Measurements from ENCODE around the gene GOLGA6L9. TPM values are rescaled to one million over a fixed set of nuclear protein-coding genes. Genes with fewer than 3 reads are reported as not detected.
"Not testable (repeated sequence)": the region's sequence is repeated elsewhere in the genome, so short reads cannot be mapped to it uniquely, and the experiment has no call there.

The GOLGA6L9 gene
- polyA plus RNA-seq, 3 donors = 4.6 to 7.4 (median 5.9) TPM

DNA sequence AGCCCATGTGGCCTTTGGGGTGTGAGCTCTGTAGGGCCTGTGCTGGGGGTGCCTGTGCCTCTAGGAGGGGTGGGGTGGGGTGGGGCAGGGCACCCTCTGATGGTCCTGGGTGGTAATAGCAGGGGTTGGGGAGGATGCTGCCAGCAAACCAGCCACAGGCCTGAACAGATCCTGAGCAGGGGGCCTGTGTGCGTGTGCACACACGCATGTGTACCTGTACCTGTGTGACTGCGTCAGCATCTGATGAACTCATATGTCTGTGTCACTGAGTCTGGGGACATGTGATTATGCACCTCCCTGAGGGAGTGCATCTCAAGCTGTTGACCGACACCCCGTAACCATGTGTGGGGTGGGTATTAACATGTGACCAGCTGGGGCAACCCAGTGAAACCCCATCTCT lies 36.0 kb downstream of the GOLGA6L9 start:
- not testable (repeated sequence) for DNase-seq (ENCODE audit: low read depth in 3 of 3, low spot score in 2 of 3)

- not testable (repeated sequence) for DNase-seq (ENCODE audit: low read depth in 3 of 3, low spot score in 2 of 3)
Observed at GRCh38 chr15:82468205-82468604, 38.6 kb downstream of the GOLGA6L9 start.

DNA sequence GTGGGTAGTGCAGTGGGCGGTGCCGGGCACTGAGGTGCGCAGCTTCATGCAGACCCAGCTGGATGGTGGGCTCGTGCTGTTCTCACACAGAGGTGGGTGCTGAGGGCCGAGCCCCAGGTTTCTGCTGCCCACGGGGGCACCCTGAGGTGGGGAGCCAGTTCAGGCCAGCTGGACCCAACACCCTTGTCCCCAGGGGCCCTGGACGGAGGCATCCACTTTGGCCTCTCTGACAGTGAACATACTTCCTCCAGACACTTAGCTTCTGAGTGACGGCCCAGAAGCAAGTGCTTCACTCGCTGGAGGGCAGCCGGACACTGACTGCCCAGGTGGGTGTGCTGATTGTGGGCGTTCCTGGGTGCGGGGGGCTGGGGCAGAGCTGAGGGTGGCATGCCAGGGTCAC lies 39.8 kb downstream of the GOLGA6L9 start:
- DNase-seq (ENCODE audit: low read depth in 3 of 3, low spot score in 2 of 3) = not testable (repeated sequence)

DNA sequence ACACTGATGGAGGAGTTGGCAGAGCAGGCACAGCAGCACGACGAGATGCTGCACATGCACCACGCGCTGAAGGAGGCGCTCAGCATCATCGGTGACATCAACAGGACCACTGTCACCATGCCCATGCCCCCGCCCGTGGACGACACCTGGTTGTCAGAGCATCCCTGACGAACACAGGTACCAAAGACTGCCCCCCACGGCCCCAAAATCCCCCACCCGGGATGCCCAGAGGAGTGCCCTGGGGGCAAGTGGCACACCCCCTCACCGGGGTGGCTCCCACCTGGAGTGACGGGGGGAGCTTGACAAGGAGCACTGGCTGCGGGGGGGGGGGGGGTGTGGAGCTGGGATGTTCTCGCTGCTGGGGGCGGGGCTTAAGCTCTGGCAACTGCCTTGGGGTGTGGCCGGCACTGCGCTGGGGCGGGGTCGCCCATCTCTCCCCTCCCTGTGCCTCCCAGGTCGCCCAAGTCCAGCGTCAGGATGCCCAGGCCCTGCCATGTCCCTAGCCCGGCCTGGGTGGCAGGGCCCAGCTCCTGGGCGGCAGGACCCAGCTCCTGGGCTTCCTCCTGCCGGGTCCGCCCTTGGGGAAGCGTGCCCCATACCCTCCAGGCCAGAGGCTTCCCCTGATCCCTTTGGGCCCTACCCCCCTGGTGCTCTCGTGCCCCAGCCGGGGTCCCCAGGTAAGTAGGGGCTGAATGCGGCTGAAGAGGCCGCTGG lies 42.8 kb downstream of the GOLGA6L9 start:
- DNase-seq (ENCODE audit: low read depth in 3 of 3, low spot score in 2 of 3) = not testable (repeated sequence)

DNA sequence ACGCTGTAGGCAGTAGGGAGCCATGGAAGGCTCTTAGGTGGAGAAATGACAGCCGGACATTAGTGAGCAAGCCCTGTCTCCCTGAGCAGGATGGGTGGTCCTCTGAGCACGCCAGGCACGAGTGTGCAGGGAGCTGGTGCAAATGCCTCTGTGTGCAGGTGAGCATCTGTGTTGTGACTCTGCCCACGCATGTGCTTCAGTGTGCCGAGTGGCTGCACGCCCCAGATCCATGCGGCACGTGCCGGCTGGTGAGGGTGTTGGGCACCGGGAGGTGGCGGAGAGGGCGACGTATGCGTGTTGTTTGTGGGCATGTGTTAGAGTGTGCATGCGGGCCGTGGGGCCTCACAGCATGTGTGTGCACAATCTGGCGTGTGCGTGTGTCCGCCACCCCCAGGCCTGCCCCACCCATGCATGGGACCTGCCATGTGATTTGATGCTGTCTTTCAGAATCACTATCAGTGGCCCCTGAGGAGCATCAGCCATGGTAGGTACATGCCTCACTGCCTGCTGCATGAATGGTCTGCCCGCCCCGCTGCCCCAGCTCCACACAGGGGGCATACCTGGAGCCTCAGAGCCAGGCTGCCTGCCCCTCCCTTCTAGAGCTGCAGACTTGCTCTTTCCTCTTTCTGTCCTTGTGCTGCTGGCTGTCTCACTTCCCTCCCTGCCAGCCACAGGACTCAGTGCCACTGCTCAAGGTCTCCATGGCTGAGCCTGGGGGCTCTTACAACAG lies 45.1 kb downstream of the GOLGA6L9 start:
- not testable (repeated sequence) for DNase-seq (ENCODE audit: low read depth in 3 of 3, low spot score in 2 of 3)

GRCh38 chr15:82475345-82475967 lies 45.8 kb downstream of the GOLGA6L9 start:
- not testable (repeated sequence) for DNase-seq (ENCODE audit: low read depth in 3 of 3, low spot score in 2 of 3)

GRCh38 chr15:82476697-82477342 lies 47.2 kb downstream of the GOLGA6L9 start:
- not testable (repeated sequence) for DNase-seq (ENCODE audit: low read depth in 3 of 3, low spot score in 2 of 3)

GRCh38 chr15:82477343-82478057 lies 47.9 kb downstream of the GOLGA6L9 start:
- not testable (repeated sequence) for DNase-seq (ENCODE audit: low read depth in 3 of 3, low spot score in 2 of 3)

Other genes starting within 250 kb of the GOLGA6L9 start
- 10 to 100 TPM; 23.4 to 25.5 (median 24.5) TPM for gene EFL1, start 167.1 kb upstream of the GOLGA6L9 start, polyA plus RNA-seq (ENCODE audit: insufficient read length in 3 of 3)
- gene SAXO2, start 167.0 kb upstream of the GOLGA6L9 start, polyA plus RNA-seq (ENCODE audit: insufficient read length in 3 of 3) = 1 to 10 TPM; 5.4 to 6.1 (median 5.5) TPM
- gene GOLGA6L10, start 80.3 kb upstream of the GOLGA6L9 start, polyA plus RNA-seq (ENCODE audit: insufficient read length in 3 of 3) = 1 to 10 TPM; 3.5 to 4.2 (median 3.7) TPM
- gene RPS17, start 110.6 kb downstream of the GOLGA6L9 start, polyA plus RNA-seq (ENCODE audit: insufficient read length in 3 of 3) = 1,000 to 10,000 TPM; 2,020 to 2,225 (median 2,037) TPM
- 1 to 10 TPM; 2.2 to 3.0 (median 2.5) TPM for gene CPEB1, start 217.5 kb downstream of the GOLGA6L9 start, polyA plus RNA-seq (ENCODE audit: insufficient read length in 3 of 3)

All from right renal cortex interstitium (tissue), 3 donors.